ENCODE data around the gene ZSWIM4.
"Not testable (repeated sequence)": the region's sequence is repeated elsewhere in the genome, so short reads cannot be mapped to it uniquely, and the experiment has no call there.

GRCh38 chr19:13851734-13852114 lies 56.5 kb downstream of the ZSWIM4 start:
- TF ChIP-seq, protein P1, sequence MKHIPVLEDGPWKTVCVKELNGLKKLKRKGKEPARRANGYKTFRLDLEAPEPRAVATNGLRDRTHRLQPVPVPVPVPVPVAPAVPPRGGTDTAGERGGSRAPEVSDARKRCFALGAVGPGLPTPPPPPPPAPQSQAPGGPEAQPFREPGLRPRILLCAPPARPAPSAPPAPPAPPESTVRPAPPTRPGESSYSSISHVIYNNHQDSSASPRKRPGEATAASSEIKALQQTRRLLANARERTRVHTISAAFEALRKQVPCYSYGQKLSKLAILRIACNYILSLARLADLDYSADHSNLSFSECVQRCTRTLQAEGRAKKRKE (CRISPR knock-in tag; IDR thresholded peaks at IDR 0.05; ENCODE audit: low read depth), result not testable (repeated sequence)
- not testable (repeated sequence) for TF ChIP-seq CTCF (IDR thresholded peaks at IDR 0.05); SREBF2 (IDR thresholded peaks at IDR 0.05); RFX5 (IDR thresholded peaks at IDR 0.05); EP300 (IDR thresholded peaks at IDR 0.05); JUN (IDR thresholded peaks at IDR 0.05); POLR2A (IDR thresholded peaks at IDR 0.05; ENCODE audit: low read length); RCOR1 (IDR thresholded peaks at IDR 0.05; ENCODE audit: low read depth, low read length)
- TF ChIP-seq, protein P2, sequence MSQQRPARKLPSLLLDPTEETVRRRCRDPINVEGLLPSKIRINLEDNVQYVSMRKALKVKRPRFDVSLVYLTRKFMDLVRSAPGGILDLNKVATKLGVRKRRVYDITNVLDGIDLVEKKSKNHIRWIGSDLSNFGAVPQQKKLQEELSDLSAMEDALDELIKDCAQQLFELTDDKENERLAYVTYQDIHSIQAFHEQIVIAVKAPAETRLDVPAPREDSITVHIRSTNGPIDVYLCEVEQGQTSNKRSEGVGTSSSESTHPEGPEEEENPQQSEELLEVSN (IDR thresholded peaks at IDR 0.05; ENCODE audit: borderline replicate concordance, low read depth), result not testable (repeated sequence)
- TF ChIP-seq, protein P3, sequence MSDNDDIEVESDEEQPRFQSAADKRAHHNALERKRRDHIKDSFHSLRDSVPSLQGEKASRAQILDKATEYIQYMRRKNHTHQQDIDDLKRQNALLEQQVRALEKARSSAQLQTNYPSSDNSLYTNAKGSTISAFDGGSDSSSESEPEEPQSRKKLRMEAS (IDR thresholded peaks at IDR 0.05), result not testable (repeated sequence)

Measured in A549 (cell line).